Fibroblast of pulmonary artery (primary cell): ENCODE results near the gene INTS14.

Source experiments
- DNase-seq: peaks from one replicate; pipeline ENCODE4 v3.0.0-alpha.2; 2010; ENCODE audit warnings: low read depth
- H3K4me3 ChIP-seq: replicated peaks from 2 replicates; pipeline ENCODE4 v1.5.1; 2011; ENCODE audit warnings: low read depth, mild to moderate bottlenecking, control low read depth, low read length, moderate library complexity
- CTCF ChIP-seq: IDR thresholded peaks from 2 replicates; pipeline ENCODE4 v1.5.1; 2011; ENCODE audit warnings: mild to moderate bottlenecking, control low read depth, low read length, inconsistent platforms; ENCODE audit errors: missing control alignments

The INTS14 gene

GRCh38 chr15:65641768-65642475 is 31.0 kb upstream of the INTS14 start:
- no peak for DNase-seq
- no peak for TF ChIP-seq CTCF
- H3K4me3 ChIP-seq: no peak overlapping the region

- TF ChIP-seq CTCF: no peak
- H3K4me3 ChIP-seq: no peak overlapping the region
- DNase-seq: no peak
These were observed 28.6 kb upstream of the INTS14 start for GRCh38 chr15:65639509-65639908.

DNA sequence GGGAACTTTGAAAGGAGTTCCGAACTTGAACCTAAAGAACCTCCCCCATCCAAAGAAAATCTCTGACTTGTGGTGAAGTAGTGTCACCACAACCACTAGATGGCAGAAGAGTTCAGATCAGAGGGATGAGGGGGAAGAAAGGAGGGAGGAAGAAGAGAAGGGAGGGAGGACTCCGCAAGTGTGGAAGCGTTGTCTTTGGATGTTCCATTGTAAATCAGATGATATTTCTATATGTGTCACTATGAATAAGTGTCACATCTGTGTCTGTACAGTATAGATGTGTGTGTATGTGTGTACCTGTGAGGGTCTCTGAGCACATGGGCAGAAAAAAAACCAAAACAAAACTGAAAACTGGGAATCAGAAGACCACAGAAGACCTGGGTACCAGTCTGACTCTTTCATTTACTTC is 27.8 kb upstream of the INTS14 start:
- DNase-seq: peak; percentile 86
- no peak overlapping the region for H3K4me3 ChIP-seq
- TF ChIP-seq CTCF: peak; percentile 90

GRCh38 chr15:65638109-65638508 is 27.2 kb upstream of the INTS14 start:
- TF ChIP-seq CTCF: no peak
- DNase-seq: no peak
- H3K4me3 ChIP-seq: no peak overlapping the region

DNA sequence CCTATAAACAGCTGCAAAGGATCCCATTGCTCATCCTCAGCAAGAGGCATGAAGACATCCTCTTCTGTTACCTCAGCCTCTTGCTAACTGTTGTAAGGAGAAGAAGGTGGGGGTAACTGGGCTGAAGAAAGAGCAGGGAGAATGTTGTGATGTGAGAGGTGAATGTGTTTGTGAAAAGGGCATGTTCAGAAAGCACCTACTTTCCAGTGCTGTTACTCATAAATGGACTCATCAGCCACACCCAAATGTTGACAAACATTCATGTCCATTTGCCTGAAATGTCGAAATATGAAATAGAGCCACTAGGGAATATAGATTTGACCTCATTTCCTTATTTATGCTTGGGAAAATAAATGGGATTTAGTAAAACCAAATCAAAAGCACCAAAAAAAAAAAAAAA is 23.4 kb upstream of the INTS14 start:
- TF ChIP-seq CTCF: no peak

DNA sequence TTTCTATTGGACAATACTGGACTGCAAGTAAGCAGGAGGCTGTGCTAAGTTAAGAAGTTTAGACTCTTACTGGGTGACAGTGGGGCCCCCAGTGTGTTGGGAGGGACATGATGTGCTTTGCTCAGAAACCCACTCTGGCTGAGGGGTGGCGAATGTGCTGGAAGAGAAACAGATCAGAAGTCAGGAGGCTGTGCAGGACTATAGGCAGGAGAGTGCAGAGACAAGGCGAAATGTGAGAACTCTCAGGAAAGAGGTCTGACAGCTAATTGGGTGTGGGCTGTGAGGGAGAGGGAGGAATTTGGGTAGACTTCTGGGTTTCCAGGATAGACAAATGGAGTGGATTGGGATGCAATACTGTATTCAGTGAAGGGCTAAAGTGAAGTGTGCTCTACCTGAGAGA is 22.8 kb upstream of the INTS14 start:
- no peak for TF ChIP-seq CTCF

More for the DNA sequence above, 23.4 kb upstream of the INTS14 start:
- DNase-seq: no peak
- H3K4me3 ChIP-seq: no peak overlapping the region

GRCh38 chr15:65632780-65633375 is 21.9 kb upstream of the INTS14 start:
- DNase-seq: no peak
- no peak for TF ChIP-seq CTCF

More for the DNA sequence above, 22.8 kb upstream of the INTS14 start:
- no peak for DNase-seq
- no peak overlapping the region for H3K4me3 ChIP-seq

More at GRCh38 chr15:65632780-65633375, 21.9 kb upstream of the INTS14 start:
- H3K4me3 ChIP-seq: no peak overlapping the region
